Esophagus muscularis mucosa (tissue), 4 donors: Measurements from ENCODE around the gene ZNF521. TPM values are rescaled to one million over a fixed set of nuclear protein-coding genes. Genes with fewer than 3 reads are reported as not detected.

Experiments used
- DNase-seq: peaks from one replicate; pipeline ENCODE4 v3.0.0-alpha.2; 2017; ENCODE audit errors: extremely low spot score
- H3K27ac ChIP-seq, 4 donors: fragments of 200-600 bp; sonication (generic); replicated peaks in 1 of 4; 1 replicate in 3 of 4; 2 replicates in 1 of 4; pipeline ENCODE4 v1.5.1; 2016 to 2019; ENCODE audit warnings: mild to moderate bottlenecking in 1 of 4
- H3K27me3 ChIP-seq, 4 donors: fragments of 200-600 bp; sonication (generic); one replicate each; pipeline versions ENCODE4 v1.5.1 to v1.6.0; 2016 to 2019
- H3K36me3 ChIP-seq, 4 donors: fragments of 200-600 bp; sonication (generic); one replicate each; pipeline ENCODE4 v1.5.1; 2016 to 2019
- H3K4me1 ChIP-seq, 4 donors: fragments of 200-600 bp; sonication (generic); one replicate each; pipeline ENCODE4 v1.5.1; 2016 to 2019
- H3K4me3 ChIP-seq, 4 donors: fragments of 200-600 bp; sonication (generic); 1 replicate in 2 of 4; 2 replicates in 2 of 4; pipeline ENCODE4 v1.5.1; 2016 to 2019; ENCODE audit warnings: mild to moderate bottlenecking in 4 of 4, moderate library complexity in 1 of 4
- H3K9me3 ChIP-seq, 4 donors: fragments of 200-600 bp; sonication (generic); 1 replicate in 3 of 4; 2 replicates in 1 of 4; pipeline ENCODE4 v1.5.1; 2016 to 2019
- EP300 ChIP-seq: sonication (generic); formaldehyde crosslinking; IDR thresholded peaks from one replicate; pipeline ENCODE4 v1.6.1; 2017; ENCODE audit warnings: antibody characterized with exemption
- POLR2A ChIP-seq: fragments of 450-650 bp; IDR thresholded peaks from one replicate; pipeline ENCODE4 v1.6.1; 2017; ENCODE audit warnings: antibody characterized with exemption, moderate library complexity, mild to moderate bottlenecking, low read depth
- POLR2AphosphoS5 ChIP-seq, 2 donors: sonication (generic); formaldehyde crosslinking; IDR thresholded peaks; one replicate each; pipeline ENCODE4 v1.6.1; 2017; ENCODE audit warnings: antibody characterized with exemption in 2 of 2
- whole genome bisulfite sequencing: methylation state at CpG from one replicate; pipeline ENCODE4 v1.1.5; 2018; 5-methylcytosine and 5-hydroxymethylcytosine counted together
- intact Hi-C: fragments of 100-400 bp; cut with DNase I; formaldehyde crosslinking; loops from one replicate; pipeline ENCODE4 v1.15.1; 2023
- total RNA-seq, 4 donors: library from RNA; depleted of rRNA; stranded (reverse); fragments of >200 nt; gene quantifications; one replicate each; pipeline versions ENCODE4 v1.1.0 to v1.2.1, GENCODE V29; 2016
- TF ChIP-seq, protein P1 (sequence below), 3 experiments: fragments of 200-600 bp in 2 of 3; fragments of 450-650 bp in 1 of 3; sonication (generic) in 2 of 3; IDR thresholded peaks; one replicate each; pipeline ENCODE4 v1.5.1; 2017 to 2019; ENCODE audit warnings: antibody characterized with exemption in 3 of 3, mild to moderate bottlenecking in 2 of 3, moderate library complexity in 1 of 3

The ZNF521 gene
- total RNA-seq, 4 donors from 2014 or later = 15.6 to 20.6 (median 16.9) TPM

DNA sequence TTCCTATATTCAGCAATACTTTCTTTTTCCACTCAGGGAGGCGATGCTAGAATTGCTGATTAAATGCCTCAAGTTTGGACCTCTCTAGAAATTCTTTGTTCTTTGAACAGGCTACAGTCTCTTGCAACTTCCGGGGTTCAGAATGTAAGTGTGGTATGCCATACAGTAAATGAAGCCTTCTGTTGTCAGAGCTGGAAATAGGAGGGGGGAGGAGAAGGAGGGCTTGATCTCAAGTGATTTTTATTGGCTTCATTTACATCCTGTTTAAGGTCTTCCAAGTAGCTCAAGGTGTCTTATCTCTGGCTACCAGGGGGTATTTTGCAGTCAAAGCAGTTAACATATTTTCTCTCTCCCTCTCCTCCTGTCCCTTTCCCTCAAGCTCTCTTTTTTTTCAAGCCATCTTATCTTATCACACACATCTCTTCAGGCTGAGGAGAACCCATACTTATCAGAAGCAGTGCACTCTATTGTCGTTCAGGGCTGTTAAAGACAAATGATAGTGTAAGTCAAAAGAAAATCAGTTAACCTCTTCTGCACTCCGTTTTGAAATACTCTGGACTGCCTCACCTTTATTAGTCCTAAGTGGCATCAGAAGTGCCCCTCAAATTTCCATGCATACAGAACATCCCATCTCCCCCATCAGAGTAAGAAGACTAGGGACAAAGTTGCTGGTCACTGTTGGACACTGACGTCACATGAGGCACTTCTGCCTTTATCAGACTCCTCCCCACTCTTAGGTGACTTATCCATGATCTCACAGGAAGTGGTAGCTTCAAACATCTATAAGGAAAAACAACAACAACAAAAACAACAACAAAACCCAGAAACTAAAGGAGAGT lies 112.2 kb downstream of the ZNF521 start:
- intact Hi-C loops = loop anchor here (10.0 kb wide), 1 partner anchor 105 kb away; no protein-coding TSS in a partner anchor
- H3K9me3 ChIP-seq = no peaks in the 10 kb centered on the region
- no peak overlapping the region for H3K27ac ChIP-seq
- 53% methylated on average over 5 of the region's 5 CpGs for WGBS
- no peak for TF ChIP-seq EP300
- no peak for TF ChIP-seq POLR2AphosphoS5 (IDR thresholded peaks at IDR 0.05)
- TF ChIP-seq POLR2A = no peak
- TF ChIP-seq, protein P1, sequence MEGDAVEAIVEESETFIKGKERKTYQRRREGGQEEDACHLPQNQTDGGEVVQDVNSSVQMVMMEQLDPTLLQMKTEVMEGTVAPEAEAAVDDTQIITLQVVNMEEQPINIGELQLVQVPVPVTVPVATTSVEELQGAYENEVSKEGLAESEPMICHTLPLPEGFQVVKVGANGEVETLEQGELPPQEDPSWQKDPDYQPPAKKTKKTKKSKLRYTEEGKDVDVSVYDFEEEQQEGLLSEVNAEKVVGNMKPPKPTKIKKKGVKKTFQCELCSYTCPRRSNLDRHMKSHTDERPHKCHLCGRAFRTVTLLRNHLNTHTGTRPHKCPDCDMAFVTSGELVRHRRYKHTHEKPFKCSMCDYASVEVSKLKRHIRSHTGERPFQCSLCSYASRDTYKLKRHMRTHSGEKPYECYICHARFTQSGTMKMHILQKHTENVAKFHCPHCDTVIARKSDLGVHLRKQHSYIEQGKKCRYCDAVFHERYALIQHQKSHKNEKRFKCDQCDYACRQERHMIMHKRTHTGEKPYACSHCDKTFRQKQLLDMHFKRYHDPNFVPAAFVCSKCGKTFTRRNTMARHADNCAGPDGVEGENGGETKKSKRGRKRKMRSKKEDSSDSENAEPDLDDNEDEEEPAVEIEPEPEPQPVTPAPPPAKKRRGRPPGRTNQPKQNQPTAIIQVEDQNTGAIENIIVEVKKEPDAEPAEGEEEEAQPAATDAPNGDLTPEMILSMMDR (IDR thresholded peaks at IDR 0.05) = no peak
- peaks cover 4 to 18% (median 10%) of the 10 kb centered on the region in 4 donors for H3K4me1 ChIP-seq
- no peaks in the 10 kb centered on the region for H3K36me3 ChIP-seq
- no peak overlapping the region for H3K4me3 ChIP-seq
- no peaks in the 10 kb centered on the region for H3K27me3 ChIP-seq
- DNase-seq = no peak

DNA sequence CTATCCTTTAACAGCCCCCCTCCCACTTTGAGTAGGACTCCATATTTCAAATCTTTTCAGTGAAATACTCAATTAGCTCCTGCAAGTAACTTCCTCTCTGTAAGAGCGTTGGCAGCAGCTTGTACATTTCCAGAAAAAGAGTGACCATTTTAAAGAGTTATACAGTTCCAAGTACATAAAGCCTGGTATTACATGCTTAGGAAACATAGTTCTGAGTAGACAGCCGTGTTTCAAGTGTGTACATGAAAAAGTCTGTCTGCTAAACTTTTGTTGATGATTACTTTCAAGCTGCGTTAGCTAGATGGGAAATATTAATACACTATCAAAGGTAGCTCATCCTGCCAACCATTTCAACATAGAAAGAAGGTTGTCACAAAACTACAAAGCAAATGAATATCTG lies 112.8 kb downstream of the ZNF521 start:
- H3K27me3 ChIP-seq = no peaks in the 10 kb centered on the region
- peaks cover 4 to 18% (median 8%) of the 10 kb centered on the region in 4 donors for H3K4me1 ChIP-seq
- DNase-seq = no peak
- H3K9me3 ChIP-seq = no peaks in the 10 kb centered on the region
- intact Hi-C loops = loop anchor here (10.0 kb wide), 1 partner anchor 106 kb away; no protein-coding TSS in a partner anchor
- no peak overlapping the region for H3K4me3 ChIP-seq
- 68% methylated on average over 3 of the region's 3 CpGs for WGBS
- H3K27ac ChIP-seq = no peak overlapping the region
- no peaks in the 10 kb centered on the region for H3K36me3 ChIP-seq
- TF ChIP-seq POLR2AphosphoS5 (IDR thresholded peaks at IDR 0.05) = no peak
- TF ChIP-seq POLR2A = no peak
- no peak for TF ChIP-seq EP300
- TF ChIP-seq, protein P1 (IDR thresholded peaks at IDR 0.05) = no peak

DNA sequence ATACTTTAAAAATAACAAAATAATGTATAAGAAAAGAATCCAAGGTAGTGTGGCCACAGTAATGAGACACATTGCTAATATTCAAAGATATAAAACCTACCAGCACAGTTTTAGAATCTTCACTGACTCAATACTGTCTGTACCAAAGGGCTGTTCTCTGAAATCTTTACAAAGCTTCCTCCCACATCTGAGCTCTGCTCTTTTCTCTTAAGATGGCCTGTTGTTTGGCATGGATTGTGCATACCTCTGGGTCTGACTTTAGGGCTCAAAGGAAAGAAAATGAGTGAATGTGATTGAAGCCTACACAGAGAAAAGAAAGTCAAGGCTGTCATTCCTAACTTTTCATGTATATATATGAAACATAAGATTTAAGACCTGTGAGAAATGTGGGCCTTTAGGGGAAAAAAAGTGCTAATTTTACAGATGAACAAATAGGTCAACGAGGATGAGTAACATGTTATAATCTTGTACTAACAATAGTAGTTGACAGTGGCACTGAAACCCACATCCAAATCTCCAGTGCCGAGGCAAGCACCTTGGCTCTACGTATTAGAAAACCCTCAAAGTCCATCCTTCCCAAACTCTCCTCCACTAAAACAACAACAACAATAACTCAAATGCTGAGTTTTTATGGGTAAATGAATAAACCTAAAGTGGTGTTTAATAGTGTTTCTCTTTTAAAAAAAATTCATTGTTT lies 114.2 kb downstream of the ZNF521 start:
- 99% methylated on average over 3 of the region's 3 CpGs for WGBS
- Histone ChIP-seq H3K9me3 (no peaks in the 10 kb centered on the region), H3K36me3 (no peaks in the 10 kb centered on the region), H3K4me1 (peaks cover 4 to 18% (median 15%) of the 10 kb centered on the region in 4 donors), H3K27me3 (no peaks in the 10 kb centered on the region), H3K4me3 (no peak overlapping the region), H3K27ac (no peak overlapping the region)
- TF ChIP-seq POLR2A (no peak), POLR2AphosphoS5 (IDR thresholded peaks at IDR 0.05) (no peak), EP300 (no peak)
- TF ChIP-seq, protein P1 (IDR thresholded peaks at IDR 0.05) = no peak
- no peak for DNase-seq
- intact Hi-C loops = loop anchor here (10.0 kb wide), 1 partner anchor 107 kb away; no protein-coding TSS in a partner anchor

DNA sequence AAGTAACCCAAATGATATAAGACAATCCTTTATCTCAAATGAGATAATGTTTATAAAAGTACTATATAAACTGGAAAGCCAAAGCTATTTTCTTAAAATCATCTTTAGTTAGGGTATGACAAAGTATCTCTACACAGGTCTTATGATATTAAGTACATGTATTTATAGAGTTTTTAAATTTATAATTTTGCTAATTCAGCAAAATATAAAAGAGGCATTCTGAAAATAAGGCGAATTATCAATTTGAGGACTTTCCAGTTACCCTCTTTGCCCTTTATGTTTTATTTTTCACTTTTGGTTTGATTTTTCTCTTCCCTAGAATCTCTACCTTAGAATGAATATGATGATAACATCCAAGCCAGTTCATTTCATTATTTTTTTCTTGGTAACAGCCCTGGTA lies 115.2 kb downstream of the ZNF521 start:
- intact Hi-C loops = loop anchor here (10.0 kb wide), 1 partner anchor 108 kb away; no protein-coding TSS in a partner anchor
- 100% methylated on average over 1 of the region's 1 CpG for WGBS
- no peak for DNase-seq
- H3K9me3 ChIP-seq = no peaks in the 10 kb centered on the region
- no peaks in the 10 kb centered on the region for H3K36me3 ChIP-seq
- TF ChIP-seq EP300 (no peak), POLR2AphosphoS5 (IDR thresholded peaks at IDR 0.05) (no peak), POLR2A (no peak)
- TF ChIP-seq, protein P1 (IDR thresholded peaks at IDR 0.05) = no peak
- no peak overlapping the region for H3K27ac ChIP-seq
- H3K27me3 ChIP-seq = no peaks in the 10 kb centered on the region
- no peak overlapping the region for H3K4me3 ChIP-seq
- peaks cover 4 to 21% (median 16%) of the 10 kb centered on the region in 4 donors for H3K4me1 ChIP-seq
